Ectodermal cell (in vitro differentiated cells): ENCODE results near the gene MCRIP2.

Experiments
- H3K27ac ChIP-seq: 2 replicates; pipeline ENCODE4 v1.7.0; 2013; ENCODE audit warnings: mild to moderate bottlenecking, low read depth, low read length; ENCODE audit not compliant: insufficient read depth, poor library complexity, severe bottlenecking
- H3K27me3 ChIP-seq: 2 replicates; pipeline ENCODE4 v1.7.0; 2013; ENCODE audit warnings: mild to moderate bottlenecking, low read length; ENCODE audit not compliant: insufficient read depth, control insufficient read depth, poor library complexity, severe bottlenecking
- H3K36me3 ChIP-seq: one replicate; pipeline ENCODE4 v1.7.0; 2013; ENCODE audit warnings: low read length; ENCODE audit not compliant: control insufficient read depth, insufficient read depth
- H3K4me1 ChIP-seq: one replicate; pipeline ENCODE4 v1.7.0; 2013; ENCODE audit warnings: low read length; ENCODE audit not compliant: control insufficient read depth, insufficient read depth
- H3K4me3 ChIP-seq: 2 replicates; pipeline ENCODE4 v1.7.0; 2013; ENCODE audit warnings: low read depth, low read length, control low read depth; ENCODE audit not compliant: insufficient read depth
- H3K9me3 ChIP-seq: 2 replicates; pipeline ENCODE4 v1.7.0; 2013; ENCODE audit warnings: mild to moderate bottlenecking, low read length, moderate library complexity; ENCODE audit not compliant: control insufficient read depth
- WGBS, 2 experiments: methylation state at CpG; one replicate each; pipeline ENCODE4 v1.1.7; 2013; ENCODE audit warnings: missing lambda C conversion rate in 2 of 2; 5-methylcytosine and 5-hydroxymethylcytosine counted together

Gene MCRIP2

GRCh38 chr16:632486-633335 lies 8.9 kb upstream of the MCRIP2 start:
- H3K36me3 ChIP-seq = no peaks in the 10 kb centered on the region
- 94% methylated on average over 67 of the region's 67 CpGs for WGBS, 2 experiments
- H3K27me3 ChIP-seq = no peaks in the 10 kb centered on the region
- H3K27ac ChIP-seq = no peak overlapping the region
- H3K4me1 ChIP-seq = peaks cover 49% of the 10 kb centered on the region
- H3K9me3 ChIP-seq = no peaks in the 10 kb centered on the region
- peak overlapping the region; percentile 13 for H3K4me3 ChIP-seq

GRCh38 chr16:633336-634050 lies 8.1 kb upstream of the MCRIP2 start:
- WGBS, 2 experiments = 96% methylated on average over 74 of the region's 74 CpGs
- Histone ChIP-seq H3K4me3 (no peak overlapping the region), H3K27ac (no peak overlapping the region), H3K27me3 (no peaks in the 10 kb centered on the region), H3K4me1 (peaks cover 46% of the 10 kb centered on the region), H3K36me3 (no peaks in the 10 kb centered on the region), H3K9me3 (no peaks in the 10 kb centered on the region)

- H3K4me3 ChIP-seq = no peak overlapping the region
- H3K27ac ChIP-seq = no peak overlapping the region
- H3K9me3 ChIP-seq = no peaks in the 10 kb centered on the region
- peaks cover 43% of the 10 kb centered on the region for H3K4me1 ChIP-seq
- 94 to 95% methylated on average over 22 of the region's 22 CpGs for WGBS, 2 experiments
- no peaks in the 10 kb centered on the region for H3K27me3 ChIP-seq
- H3K36me3 ChIP-seq = no peaks in the 10 kb centered on the region
Observed at GRCh38 chr16:634051-634670, 7.5 kb upstream of the MCRIP2 start.

GRCh38 chr16:634996-635395 lies 6.6 kb upstream of the MCRIP2 start:
- 88 to 90% methylated on average over 7 of the region's 7 CpGs for WGBS, 2 experiments
- Histone ChIP-seq H3K4me1 (peaks cover 35% of the 10 kb centered on the region), H3K27me3 (no peaks in the 10 kb centered on the region), H3K9me3 (no peaks in the 10 kb centered on the region), H3K27ac (no peak overlapping the region), H3K4me3 (peak overlapping the region; percentile 77), H3K36me3 (no peaks in the 10 kb centered on the region)

GRCh38 chr16:635573-636205 lies 5.9 kb upstream of the MCRIP2 start:
- 10 to 11% methylated on average over 55 of the region's 55 CpGs for WGBS, 2 experiments
- H3K36me3 ChIP-seq = no peaks in the 10 kb centered on the region

GRCh38 chr16:636206-637080 lies 5.2 kb upstream of the MCRIP2 start, which contains the start of gene METTL26:
METTL26 (minus strand) TSS chr16:636305; CDS start chr16:636290, 15 bp downstream.
- Histone ChIP-seq H3K27ac (peak within 1 kb of the TSS; percentile 55), H3K4me1 (peaks cover 35% of the 10 kb centered on the region), H3K4me3 (peak within 1 kb of the TSS; percentile 77), H3K36me3 (no peaks in the 10 kb centered on the region), H3K27me3 (peaks cover 6% of the 10 kb centered on the region), H3K9me3 (no peaks in the 10 kb centered on the region)
- WGBS, 2 experiments = 0 to 1% methylated on average over 91 of the region's 91 CpGs

More at GRCh38 chr16:635573-636205, 5.9 kb upstream of the MCRIP2 start:
- no peaks in the 10 kb centered on the region for H3K27me3 ChIP-seq
- peaks cover 30% of the 10 kb centered on the region for H3K4me1 ChIP-seq
- H3K27ac ChIP-seq = no peak overlapping the region
- no peaks in the 10 kb centered on the region for H3K9me3 ChIP-seq
- peak overlapping the region; percentile 77 for H3K4me3 ChIP-seq

- WGBS, 2 experiments = 28 to 29% methylated on average over 53 of the region's 53 CpGs
- Histone ChIP-seq H3K27ac (peak overlapping the region; percentile 55), H3K27me3 (peaks cover 15% of the 10 kb centered on the region), H3K4me1 (peaks cover 31% of the 10 kb centered on the region), H3K36me3 (no peaks in the 10 kb centered on the region), H3K4me3 (peak overlapping the region; percentile 77), H3K9me3 (no peaks in the 10 kb centered on the region)
Observed at GRCh38 chr16:637081-638018, 4.3 kb upstream of the MCRIP2 start.

GRCh38 chr16:638034-638543 lies 3.5 kb upstream of the MCRIP2 start:
- 78 to 80% methylated on average over 15 of the region's 15 CpGs for WGBS, 2 experiments
- Histone ChIP-seq H3K9me3 (no peaks in the 10 kb centered on the region), H3K4me1 (peaks cover 30% of the 10 kb centered on the region), H3K27me3 (peaks cover 22% of the 10 kb centered on the region), H3K27ac (no peak overlapping the region), H3K36me3 (no peaks in the 10 kb centered on the region), H3K4me3 (no peak overlapping the region)
